GM19328 (cell line): ENCODE measurements around the gene TLR10.
"Not testable (repeated sequence)": the region's sequence is repeated elsewhere in the genome, so short reads cannot be mapped to it uniquely, and the experiment has no call there.

Experiments used
- ATAC-seq: cut with Tn5 transposase; IDR thresholded peaks from one replicate; pipeline ENCODE4 v1.9.1; 2021; ENCODE audit warnings: mild to moderate bottlenecking, moderate library complexity; ENCODE audit not compliant: unreplicated experiment

Gene TLR10

GRCh38 chr4:38803833-38804653 lies 21.3 kb upstream of the TLR10 start:
- peak; percentile 43 for ATAC-seq

DNA sequence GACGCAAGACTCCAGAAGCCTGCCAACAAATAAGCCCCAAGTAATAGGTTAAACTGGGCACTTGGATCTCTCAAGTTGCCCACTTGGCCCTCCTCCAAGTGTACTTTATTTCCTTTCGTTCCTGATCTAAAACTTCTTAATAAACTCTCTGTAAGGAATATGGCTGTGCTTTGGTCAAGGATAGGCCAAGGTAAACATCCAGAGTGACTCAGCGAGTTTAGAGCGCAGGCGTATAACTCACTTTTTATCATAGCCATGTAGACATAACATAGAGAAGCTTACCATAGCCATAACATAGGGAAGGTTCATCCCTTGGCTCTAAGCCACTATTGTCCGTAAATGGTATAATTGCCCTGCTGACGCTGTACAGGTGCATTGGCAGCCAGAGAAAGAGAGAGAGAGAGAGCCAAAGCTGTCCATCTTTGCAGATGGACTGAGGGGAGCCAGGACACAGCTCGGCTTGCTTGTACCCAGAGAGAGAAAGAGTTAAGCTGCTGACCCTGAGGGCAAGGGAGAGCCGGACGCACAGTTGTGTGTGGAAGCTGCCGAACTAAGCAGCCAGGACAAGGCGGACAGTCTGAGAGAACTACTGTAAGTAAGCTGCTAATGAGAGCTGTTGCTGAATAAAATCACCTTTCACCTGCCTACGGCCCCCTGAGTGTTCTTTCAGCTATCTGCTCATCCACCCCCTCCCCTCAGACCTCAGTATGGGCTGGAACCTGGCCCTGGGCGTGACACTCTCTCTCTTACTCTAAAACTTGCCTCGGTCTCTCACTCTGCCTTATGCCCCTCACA lies 20.0 kb upstream of the TLR10 start:
- ATAC-seq: no peak

DNA sequence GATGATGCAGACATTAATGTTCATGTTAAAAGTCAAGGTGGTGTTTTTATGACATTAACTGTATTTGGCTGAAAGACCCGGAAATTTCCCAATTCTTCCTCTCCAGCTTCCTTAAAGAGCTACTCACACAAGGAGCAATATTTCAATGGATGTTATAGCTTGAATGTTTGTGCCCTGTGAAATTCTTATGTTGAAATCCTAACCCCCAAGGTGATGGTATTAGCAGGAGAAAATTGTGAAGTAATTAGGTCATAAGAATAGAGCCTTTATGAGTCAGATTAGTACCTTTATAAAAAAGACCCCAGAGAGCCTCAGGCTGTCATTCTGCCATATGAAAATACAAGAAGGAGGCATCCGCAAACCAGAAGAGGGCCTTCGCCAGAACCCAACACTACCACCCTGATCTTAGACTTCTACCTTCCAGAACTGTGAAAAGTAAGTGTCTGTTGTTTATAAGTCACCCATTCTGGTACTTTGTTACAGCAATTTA lies 18.2 kb upstream of the TLR10 start:
- ATAC-seq: no peak

- no peak for ATAC-seq
These were observed 17.6 kb upstream of the TLR10 start for GRCh38 chr4:38800366-38800765.

GRCh38 chr4:38795087-38795486 lies 12.3 kb upstream of the TLR10 start:
- no peak for ATAC-seq

GRCh38 chr4:38794051-38794450 lies 11.3 kb upstream of the TLR10 start:
- no peak for ATAC-seq

GRCh38 chr4:38791010-38791409 lies 8.2 kb upstream of the TLR10 start:
- no peak for ATAC-seq

GRCh38 chr4:38788317-38788716 lies 5.5 kb upstream of the TLR10 start:
- no peak for ATAC-seq

- ATAC-seq: no peak
These were observed 4.9 kb upstream of the TLR10 start for GRCh38 chr4:38787693-38788092.

GRCh38 chr4:38785901-38786402 lies 3.2 kb upstream of the TLR10 start:
- ATAC-seq: peak; percentile 58

DNA sequence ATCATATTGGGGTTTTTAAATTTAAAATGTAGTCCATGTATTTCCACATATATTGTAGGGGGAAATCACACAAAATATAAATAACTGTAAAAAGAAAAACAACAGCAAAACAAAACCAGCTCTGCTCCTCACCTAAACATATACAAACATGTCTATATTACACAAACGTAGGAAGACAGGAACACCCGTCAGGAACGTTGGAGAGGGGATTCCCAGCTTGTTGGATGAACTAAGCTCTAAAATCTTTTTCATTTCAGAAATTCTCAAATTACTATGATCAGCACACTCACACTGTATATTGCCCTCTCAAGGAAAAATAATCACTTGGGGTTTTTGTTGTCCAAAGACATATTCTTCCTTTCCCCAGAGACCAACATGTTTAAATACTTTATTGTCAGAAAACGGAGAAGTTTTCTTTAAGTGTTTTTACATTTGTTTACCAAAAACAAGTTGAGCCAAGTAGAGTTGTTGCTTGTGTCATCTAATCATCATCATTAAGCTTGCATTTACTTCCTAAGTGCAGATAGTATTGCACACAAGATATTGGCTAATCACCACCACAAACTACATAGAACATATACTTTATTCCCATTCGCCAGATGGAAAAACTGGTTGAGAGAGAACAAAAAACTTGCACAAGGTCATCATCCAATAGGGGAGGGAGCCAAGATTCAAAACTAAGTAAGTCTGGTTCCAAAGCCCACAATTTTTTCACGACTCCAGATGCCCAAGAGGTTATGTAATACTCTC lies 2.4 kb upstream of the TLR10 start:
- no peak for ATAC-seq

DNA sequence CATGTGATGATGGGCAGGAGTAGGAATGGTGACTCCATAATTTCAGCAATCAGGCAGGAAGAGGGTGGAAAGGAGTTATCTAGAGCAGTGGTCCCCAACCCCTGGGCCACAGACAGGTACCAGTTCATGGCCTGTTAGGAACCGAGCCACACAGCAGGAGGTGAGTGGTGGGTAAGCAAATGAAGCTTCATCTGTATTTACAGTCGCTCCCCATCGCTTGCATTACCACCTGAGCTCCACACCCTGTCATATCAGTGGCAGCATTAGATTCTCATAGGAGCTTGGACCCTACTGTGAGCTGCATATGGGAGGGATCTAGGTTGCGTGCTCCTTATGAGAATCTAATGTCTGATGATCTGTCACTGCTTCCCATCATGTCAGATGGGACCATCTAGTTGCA lies 1.4 kb upstream of the TLR10 start:
- no peak for ATAC-seq

DNA sequence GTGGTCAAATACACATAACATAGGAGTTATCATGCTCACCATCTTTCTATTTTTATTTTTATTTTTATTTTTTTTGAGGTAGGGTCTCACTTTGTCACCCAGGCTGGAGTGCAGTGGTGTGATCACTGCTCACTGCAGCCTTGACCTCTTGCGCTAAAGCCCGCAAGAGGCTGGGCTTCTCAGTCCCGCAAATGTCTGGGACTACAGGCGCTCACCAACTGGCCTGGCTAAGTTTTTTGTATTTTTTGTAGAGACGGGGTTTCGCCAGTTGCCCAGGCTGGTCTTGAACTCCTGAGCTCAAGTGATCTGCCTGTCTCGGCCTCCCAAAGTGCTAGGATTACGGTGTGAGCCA lies 295 bp upstream of the TLR10 start:
- ATAC-seq: no peak

GRCh38 chr4:38781854-38782261 lies 932 bp downstream of the TLR10 start:
- ATAC-seq: no peak

- no peak for ATAC-seq
These were observed 1.8 kb downstream of the TLR10 start for GRCh38 chr4:38780833-38781484.

DNA sequence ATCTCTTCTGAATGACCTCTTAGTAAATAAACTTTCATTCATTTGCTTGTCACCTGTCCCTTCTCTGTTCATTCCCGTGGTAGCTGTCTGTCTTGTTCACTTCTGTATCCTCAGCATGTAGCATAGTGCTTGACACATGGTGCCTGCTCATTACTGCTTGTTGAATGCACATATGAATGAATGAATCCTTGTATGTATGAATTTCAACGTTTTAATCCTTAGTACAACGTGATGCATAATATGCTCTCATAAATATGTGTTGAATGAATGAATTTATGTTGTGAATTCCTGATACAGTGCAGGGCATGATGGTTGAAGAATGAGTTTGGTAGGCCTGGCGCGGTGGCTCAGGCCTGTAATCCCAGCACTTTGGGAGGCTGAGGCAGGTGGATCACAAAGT lies 3.0 kb downstream of the TLR10 start:
- ATAC-seq: no peak

DNA sequence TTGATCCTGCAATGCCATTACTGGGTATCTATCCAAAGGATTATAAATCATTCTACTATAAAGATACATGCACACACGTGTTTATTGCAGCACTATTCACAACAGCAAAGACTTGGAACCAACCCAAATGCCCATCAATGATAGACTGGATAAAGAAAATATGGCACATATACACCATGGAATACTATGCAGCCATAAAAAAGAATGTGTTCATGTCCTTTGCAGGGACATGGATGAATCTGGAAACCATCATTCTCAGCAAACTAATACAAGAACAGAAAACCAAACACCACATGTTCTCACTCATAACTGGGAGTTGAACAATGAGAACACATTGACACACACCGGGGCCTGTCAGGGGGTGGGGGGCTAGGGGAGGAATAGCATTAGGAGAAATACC lies 4.9 kb downstream of the TLR10 start:
- not testable (repeated sequence) for ATAC-seq

- ATAC-seq: no peak
These were observed 7.5 kb downstream of the TLR10 start for GRCh38 chr4:38775326-38775725.

GRCh38 chr4:38774181-38774955 lies 8.4 kb downstream of the TLR10 start:
- no peak for ATAC-seq

- not testable (repeated sequence) for ATAC-seq
These were observed 12.5 kb downstream of the TLR10 start for GRCh38 chr4:38770281-38770680.
